Measurements from ENCODE around the gene HBEGF.

Gene HBEGF

DNA sequence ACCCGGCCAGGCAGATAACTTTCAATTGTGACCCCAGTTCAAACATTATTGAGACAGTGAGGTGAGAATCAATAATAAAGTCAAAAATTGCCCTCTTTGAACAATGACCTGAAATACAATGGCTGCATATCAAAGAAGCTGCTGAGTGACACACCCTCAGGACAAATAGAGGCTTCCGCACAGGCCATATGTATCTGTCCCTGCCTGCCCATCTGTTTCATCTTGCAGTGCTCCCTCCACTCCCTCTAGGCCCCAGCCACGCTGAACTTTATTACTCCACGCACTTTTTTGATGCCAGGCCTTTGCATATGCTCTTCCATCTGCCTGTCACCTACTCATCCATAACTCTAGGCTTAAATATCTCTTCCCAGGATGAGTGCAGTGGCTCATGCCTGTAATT, 27.6 kb downstream of the HBEGF start:
- Histone ChIP-seq H3K79me2 (ENCODE audit: insufficient read depth, low read length) (no peaks in the 10 kb centered on the region), H3K36me3 (ENCODE audit: insufficient read depth, low read length) (no peaks in the 10 kb centered on the region), H3K9ac (ENCODE audit: low read depth, low read length) (no peak overlapping the region), H4K20me1 (ENCODE audit: insufficient read depth, low read length) (no peaks in the 10 kb centered on the region), H2AFZ (ENCODE audit: low read depth, low read length) (no peak overlapping the region), H3K4me3 (ENCODE audit: low read depth in 1 of 2, low read length in 2 of 2) (no peak overlapping the region), H3K27ac (ENCODE audit: low read length) (no peak overlapping the region), H3K27me3 (ENCODE audit: insufficient read depth, low read length, poor library complexity) (no peaks in the 10 kb centered on the region), H3K9me3 (ENCODE audit: insufficient read depth, low read length, severe bottlenecking) (no peaks in the 10 kb centered on the region), H3K4me1 (ENCODE audit: insufficient read depth, low read length) (no peaks in the 10 kb centered on the region), H3K4me2 (ENCODE audit: insufficient read depth, low read length) (no peak overlapping the region)
- DNase-seq = no peak
- no peak for ATAC-seq (ENCODE audit: insufficient read depth, low read depth)
- no peak for TF ChIP-seq CTCF (IDR thresholded peaks at IDR 0.05; ENCODE audit: borderline replicate concordance, extremely low read depth, low read length, poor library complexity, severe bottlenecking)
- no peak for TF ChIP-seq EZH2 (IDR thresholded peaks at IDR 0.05; ENCODE audit: borderline replicate concordance, low read depth, low read length, severe bottlenecking)

- H3K27me3 ChIP-seq (ENCODE audit: insufficient read depth, low read length, poor library complexity) = no peaks in the 10 kb centered on the region
- TF ChIP-seq EZH2 (IDR thresholded peaks at IDR 0.05; ENCODE audit: borderline replicate concordance, low read depth, low read length, severe bottlenecking) (no peak), CTCF (IDR thresholded peaks at IDR 0.05; ENCODE audit: borderline replicate concordance, extremely low read depth, low read length, poor library complexity, severe bottlenecking) (no peak)
- no peak overlapping the region for H3K9ac ChIP-seq (ENCODE audit: low read depth, low read length)
- no peak overlapping the region for H2AFZ ChIP-seq (ENCODE audit: low read depth, low read length)
- H3K27ac ChIP-seq (ENCODE audit: low read length) = no peak overlapping the region
- DNase-seq (no peak), ATAC-seq (ENCODE audit: insufficient read depth, low read depth) (no peak)
- H4K20me1 ChIP-seq (ENCODE audit: insufficient read depth, low read length) = no peaks in the 10 kb centered on the region
- H3K9me3 ChIP-seq (ENCODE audit: insufficient read depth, low read length, severe bottlenecking) = no peaks in the 10 kb centered on the region
- H3K79me2 ChIP-seq (ENCODE audit: insufficient read depth, low read length) = no peaks in the 10 kb centered on the region
- H3K4me1 ChIP-seq (ENCODE audit: insufficient read depth, low read length) = no peaks in the 10 kb centered on the region
- no peak overlapping the region for H3K4me2 ChIP-seq (ENCODE audit: insufficient read depth, low read length)
- H3K36me3 ChIP-seq (ENCODE audit: insufficient read depth, low read length) = no peaks in the 10 kb centered on the region
- no peak overlapping the region for H3K4me3 ChIP-seq (ENCODE audit: low read depth in 1 of 2, low read length in 2 of 2)
Measured at GRCh38 chr5:140317859-140318258, 28.5 kb downstream of the HBEGF start.

GRCh38 chr5:140312791-140313189, 33.6 kb downstream of the HBEGF start:
- no peak for DNase-seq
- H3K9me3 ChIP-seq (ENCODE audit: insufficient read depth, low read length, severe bottlenecking) = no peaks in the 10 kb centered on the region
- ATAC-seq (ENCODE audit: insufficient read depth, low read depth) = no peak
- no peaks in the 10 kb centered on the region for H3K36me3 ChIP-seq (ENCODE audit: insufficient read depth, low read length)
- H3K9ac ChIP-seq (ENCODE audit: low read depth, low read length) = no peak overlapping the region
- H3K4me3 ChIP-seq (ENCODE audit: low read depth in 1 of 2, low read length in 2 of 2) = no peak overlapping the region
- TF ChIP-seq CTCF (IDR thresholded peaks at IDR 0.05; ENCODE audit: borderline replicate concordance, extremely low read depth, low read length, poor library complexity, severe bottlenecking) = no peak
- TF ChIP-seq EZH2 (IDR thresholded peaks at IDR 0.05; ENCODE audit: borderline replicate concordance, low read depth, low read length, severe bottlenecking) = no peak
- H3K4me2 ChIP-seq (ENCODE audit: insufficient read depth, low read length) = no peak overlapping the region
- H3K27ac ChIP-seq (ENCODE audit: low read length) = no peak overlapping the region
- no peaks in the 10 kb centered on the region for H3K79me2 ChIP-seq (ENCODE audit: insufficient read depth, low read length)
- no peak overlapping the region for H2AFZ ChIP-seq (ENCODE audit: low read depth, low read length)
- H4K20me1 ChIP-seq (ENCODE audit: insufficient read depth, low read length) = no peaks in the 10 kb centered on the region
- peaks cover 5% of the 10 kb centered on the region for H3K27me3 ChIP-seq (ENCODE audit: insufficient read depth, low read length, poor library complexity)
- H3K4me1 ChIP-seq (ENCODE audit: insufficient read depth, low read length) = no peaks in the 10 kb centered on the region; the same call in 1 of the 2 replicates

All from DND-41 (cell line).